BE2C (cell line): ENCODE measurements around the gene PTGES.
"Not testable (repeated sequence)": the region's sequence is repeated elsewhere in the genome, so short reads cannot be mapped to it uniquely, and the experiment has no call there.

Experiments
- DNase-seq: peaks from one replicate; pipeline ENCODE4 v3.0.0-alpha.2; 2020
- H3K27me3 ChIP-seq: fragments of 250-450 bp; sonication (Bioruptor Pico); 2 replicates; pipeline ENCODE4 v1.5.1; 2020; ENCODE audit warnings: mild to moderate bottlenecking
- H3K36me3 ChIP-seq: fragments of 250-450 bp; sonication (Bioruptor Pico); 2 replicates; pipeline ENCODE4 v1.5.1; 2020; ENCODE audit warnings: mild to moderate bottlenecking
- H3K4me1 ChIP-seq: fragments of 250-450 bp; sonication (Bioruptor Pico); 2 replicates; pipeline ENCODE4 v1.5.1; 2020
- H3K4me3 ChIP-seq: 2 replicates; pipeline ENCODE4 v1.5.1; 2011; ENCODE audit warnings: low read depth, low read length
- H3K9me3 ChIP-seq: fragments of 250-450 bp; sonication (Bioruptor Pico); 2 replicates; pipeline ENCODE4 v1.5.1; 2020
- CTCF ChIP-seq: IDR thresholded peaks from 2 replicates; pipeline ENCODE4 v1.5.1; 2012; ENCODE audit warnings: mild to moderate bottlenecking, low read depth, low read length

PTGES gene

DNA sequence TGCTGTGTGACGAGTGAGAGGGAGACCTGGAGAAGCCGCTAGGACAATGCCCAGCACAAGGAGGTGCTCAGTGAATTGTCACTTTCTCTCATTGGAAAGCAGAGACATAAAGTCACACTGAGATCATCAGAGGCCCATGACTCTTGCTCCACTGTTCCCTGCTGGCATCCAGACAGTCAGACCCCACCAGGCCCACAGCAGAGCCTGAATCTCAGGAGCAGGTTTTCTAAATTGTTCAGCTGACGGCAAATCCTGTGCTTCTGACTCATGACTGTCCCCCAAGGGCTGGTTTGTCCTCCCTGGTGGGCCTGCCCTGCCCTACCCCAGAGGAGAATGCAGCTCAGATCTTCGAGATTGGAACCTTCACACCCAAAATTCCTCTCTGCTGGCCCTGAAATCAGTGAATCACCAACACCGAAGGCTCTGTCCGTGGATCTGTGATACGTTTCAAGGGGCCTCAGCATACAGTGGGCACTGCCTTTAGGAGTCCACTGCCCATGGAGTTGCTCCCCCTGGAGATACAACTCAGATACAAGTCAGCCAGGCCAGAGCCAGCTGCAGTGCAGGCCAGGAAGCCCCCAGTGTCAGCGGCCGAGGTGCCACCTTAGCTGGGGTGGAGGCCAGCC lies 2.7 kb downstream of the PTGES start:
- no peak for TF ChIP-seq CTCF
- no peaks in the 10 kb centered on the region for H3K36me3 ChIP-seq
- H3K4me1 ChIP-seq, result peaks cover 7% of the 10 kb centered on the region
- H3K9me3 ChIP-seq, result no peaks in the 10 kb centered on the region
- H3K4me3 ChIP-seq, result no peak overlapping the region
- H3K27me3 ChIP-seq, result no peaks in the 10 kb centered on the region; the same call in 1 of the 2 replicates
- no peak for DNase-seq

- DNase-seq, result no peak
- Histone ChIP-seq H3K36me3 (no peaks in the 10 kb centered on the region), H3K4me1 (peaks cover 7% of the 10 kb centered on the region), H3K4me3 (no peak overlapping the region), H3K27me3 (no peaks in the 10 kb centered on the region; the same call in 1 of the 2 replicates), H3K9me3 (no peaks in the 10 kb centered on the region)
- no peak for TF ChIP-seq CTCF
Observed at GRCh38 chr9:129749575-129749974, 3.3 kb downstream of the PTGES start.

DNA sequence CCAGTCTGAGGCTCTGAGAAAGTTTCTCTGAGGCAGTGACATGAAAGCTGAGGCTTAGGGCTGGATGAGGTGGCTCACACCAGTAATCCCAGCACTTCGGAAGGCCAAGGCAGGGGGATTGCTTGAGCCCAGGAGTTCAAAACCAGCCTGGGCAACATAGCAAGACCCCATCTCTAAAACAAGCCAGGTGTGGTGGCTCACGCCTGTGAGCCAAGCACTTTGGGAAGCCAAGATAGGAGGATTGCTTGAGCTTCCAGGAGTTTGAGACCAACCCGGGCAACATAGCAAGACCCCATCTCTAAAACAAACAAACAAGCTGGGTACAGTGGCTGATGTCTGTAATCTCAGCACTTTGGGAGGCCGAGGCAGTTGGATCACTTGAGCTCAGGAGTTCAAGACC lies 3.8 kb downstream of the PTGES start:
- H3K36me3 ChIP-seq, DNase-seq, H3K4me3 ChIP-seq, H3K9me3 ChIP-seq, H3K27me3 ChIP-seq, H3K4me1 ChIP-seq: not testable (repeated sequence)

GRCh38 chr9:129748249-129748648 lies 4.6 kb downstream of the PTGES start:
- Histone ChIP-seq H3K4me1 (peaks cover 7% of the 10 kb centered on the region), H3K27me3 (no peaks in the 10 kb centered on the region; the same call in 1 of the 2 replicates)
- DNase-seq, result no peak

DNA sequence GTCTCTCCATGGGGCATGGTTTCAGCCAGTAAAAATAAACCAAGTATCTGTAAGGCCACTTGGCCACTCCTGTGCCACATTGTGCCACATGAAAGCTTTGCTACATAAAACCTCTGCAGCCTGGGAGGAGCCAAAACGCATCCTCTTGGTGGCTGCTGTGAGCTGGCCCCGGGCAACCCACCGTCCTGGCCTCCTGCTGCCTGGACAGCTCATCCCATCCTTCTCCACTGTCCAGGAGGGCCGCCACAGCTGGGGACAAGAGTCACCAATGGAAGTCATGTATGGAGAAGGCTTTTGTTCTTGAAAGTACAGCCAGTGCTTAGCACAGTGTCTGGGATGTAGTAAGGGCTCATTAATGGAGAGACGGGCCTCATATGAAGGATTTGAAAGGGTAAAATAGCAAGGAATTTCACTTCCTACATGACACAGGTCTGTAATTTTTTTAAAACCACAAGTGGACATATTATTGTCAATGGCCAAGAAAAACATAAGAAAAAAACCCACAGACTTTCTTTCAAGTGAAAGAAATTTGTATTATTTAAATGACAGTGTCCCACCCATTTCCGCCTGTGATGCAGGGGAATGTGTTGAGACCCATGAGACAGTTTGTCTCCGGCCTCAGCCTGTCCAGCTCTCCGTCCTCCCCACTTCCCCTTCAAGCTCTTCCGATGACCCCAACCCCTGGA lies 6.6 kb downstream of the PTGES start:
- H3K9me3 ChIP-seq, result no peaks in the 10 kb centered on the region
- no peak for DNase-seq
- H3K4me3 ChIP-seq, result no peak overlapping the region
- no peaks in the 10 kb centered on the region for H3K36me3 ChIP-seq
- no peaks in the 10 kb centered on the region for H3K27me3 ChIP-seq
- no peaks in the 10 kb centered on the region for H3K4me1 ChIP-seq
- no peak for TF ChIP-seq CTCF

More at GRCh38 chr9:129748249-129748648, 4.6 kb downstream of the PTGES start:
- Histone ChIP-seq H3K36me3 (no peaks in the 10 kb centered on the region), H3K4me3 (no peak overlapping the region), H3K9me3 (no peaks in the 10 kb centered on the region)
- TF ChIP-seq CTCF, result no peak

DNA sequence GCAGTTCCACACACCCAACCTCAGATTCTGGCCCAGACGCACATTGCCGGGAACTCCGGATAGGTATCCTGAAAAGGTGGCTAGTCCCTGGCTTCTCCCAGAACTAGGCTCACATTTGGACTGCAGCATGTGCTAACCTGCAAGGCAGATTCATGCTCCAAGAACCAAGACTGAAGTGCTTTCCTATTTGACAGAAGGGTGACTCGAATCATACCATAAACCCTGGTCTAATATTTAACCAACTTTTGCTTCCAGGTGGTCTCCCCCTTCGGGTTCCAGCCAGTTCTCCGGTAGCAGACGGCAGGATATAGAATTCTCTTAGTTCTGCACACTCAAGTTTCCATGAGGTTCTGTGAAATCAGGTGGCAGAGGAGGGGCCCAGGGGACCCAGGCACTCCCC lies 7.6 kb downstream of the PTGES start:
- H3K36me3 ChIP-seq, result no peaks in the 10 kb centered on the region
- no peak for TF ChIP-seq CTCF
- no peaks in the 10 kb centered on the region for H3K27me3 ChIP-seq
- H3K4me3 ChIP-seq, result no peak overlapping the region
- no peaks in the 10 kb centered on the region for H3K9me3 ChIP-seq
- no peaks in the 10 kb centered on the region for H3K4me1 ChIP-seq
- DNase-seq, result no peak
